Measurements from ENCODE around the gene SLC25A30.
"Not testable (repeated sequence)": the region's sequence is repeated elsewhere in the genome, so short reads cannot be mapped to it uniquely, and the experiment has no call there.

Gene SLC25A30

DNA sequence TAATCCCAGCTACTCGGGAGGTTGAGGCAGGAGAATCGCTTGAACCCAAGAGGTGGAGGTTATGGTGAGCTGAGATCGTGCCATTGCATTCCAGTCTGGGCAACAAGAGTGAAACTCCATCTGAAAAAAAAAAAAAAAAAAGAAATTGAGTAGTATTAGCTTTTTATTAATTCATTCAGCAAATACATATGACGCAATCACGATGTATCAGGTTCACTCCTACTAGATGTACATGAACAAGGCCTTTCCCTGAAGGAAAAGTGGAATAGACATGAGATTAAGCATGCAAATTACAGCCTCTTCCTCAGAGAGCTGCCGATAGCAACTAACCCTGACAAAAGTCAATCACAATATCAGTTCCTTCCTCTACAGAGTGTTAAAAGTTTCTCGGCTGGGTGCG lies 68.0 kb downstream of the SLC25A30 start:
- Histone ChIP-seq H3K9ac (ENCODE audit: low read length) (no peak overlapping the region), H3K27me3 (ENCODE audit: control insufficient read depth, insufficient read depth, low read length) (no peaks in the 10 kb centered on the region), H3K4me3 (ENCODE audit: low read length) (no peak overlapping the region), H3K36me3 (ENCODE audit: control insufficient read depth, insufficient read depth, low read length) (peaks cover 6% of the 10 kb centered on the region), H3K9me3 (ENCODE audit: control insufficient read depth, low read length) (no peaks in the 10 kb centered on the region), H3K4me1 (ENCODE audit: control insufficient read depth, insufficient read depth, low read length) (no peaks in the 10 kb centered on the region)

DNA sequence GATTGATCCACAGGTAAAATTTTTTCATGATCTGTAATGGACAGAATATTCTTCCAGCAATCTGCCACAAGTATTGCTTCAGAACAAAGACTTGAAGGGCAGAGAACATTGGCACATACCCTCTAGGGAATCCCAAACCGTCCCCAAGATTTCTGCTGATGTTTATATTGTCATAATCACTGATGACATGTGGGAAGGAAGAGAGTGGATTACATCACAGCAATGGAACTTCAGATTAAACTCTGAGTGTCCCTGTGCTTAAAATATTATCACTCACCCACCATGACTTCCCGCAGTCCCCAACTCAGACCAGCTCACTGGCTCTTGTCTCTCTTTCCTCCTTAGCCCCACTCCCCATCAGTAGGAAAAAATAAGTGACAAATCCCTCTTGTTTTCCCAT lies 68.7 kb downstream of the SLC25A30 start:
- peaks cover 6% of the 10 kb centered on the region for H3K36me3 ChIP-seq (ENCODE audit: control insufficient read depth, insufficient read depth, low read length)
- no peaks in the 10 kb centered on the region for H3K9me3 ChIP-seq (ENCODE audit: control insufficient read depth, low read length)
- no peak overlapping the region for H3K9ac ChIP-seq (ENCODE audit: low read length)
- H3K27me3 ChIP-seq (ENCODE audit: control insufficient read depth, insufficient read depth, low read length): no peaks in the 10 kb centered on the region
- no peaks in the 10 kb centered on the region for H3K4me1 ChIP-seq (ENCODE audit: control insufficient read depth, insufficient read depth, low read length)
- H3K4me3 ChIP-seq (ENCODE audit: low read length): no peak overlapping the region

DNA sequence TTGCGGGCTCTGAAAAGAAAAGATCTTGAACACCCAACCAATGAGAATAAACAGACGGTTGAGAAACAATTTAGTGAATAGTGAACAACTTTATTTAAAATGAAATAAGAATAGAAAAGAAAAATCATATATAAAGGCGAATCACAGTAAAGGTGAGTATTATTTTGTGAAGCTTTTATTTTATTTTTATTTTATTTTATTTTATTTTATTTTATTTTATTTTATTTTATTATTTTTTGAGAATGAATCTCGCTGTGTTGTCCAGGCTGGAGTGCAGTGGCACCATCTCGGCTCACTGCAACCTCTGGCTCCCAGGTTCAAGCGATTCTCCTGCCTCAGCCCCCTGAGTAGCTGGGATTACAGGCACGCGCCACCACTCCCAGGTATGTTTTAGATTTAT lies 74.1 kb downstream of the SLC25A30 start:
- H3K4me1 ChIP-seq (ENCODE audit: control insufficient read depth, insufficient read depth, low read length); H3K4me3 ChIP-seq (ENCODE audit: low read length); H3K9me3 ChIP-seq (ENCODE audit: control insufficient read depth, low read length); H3K9ac ChIP-seq (ENCODE audit: low read length); H3K27me3 ChIP-seq (ENCODE audit: control insufficient read depth, insufficient read depth, low read length); H3K36me3 ChIP-seq (ENCODE audit: control insufficient read depth, insufficient read depth, low read length): not testable (repeated sequence)

Data from mucosa of stomach (tissue), 1 donor.